GM19239 (cell line): ENCODE data around the gene INSC.

Experiments used
- DNase-seq: peaks from one replicate; pipeline ENCODE4 v3.0.0; 2011; ENCODE audit warnings: low spot score; ENCODE audit not compliant: insufficient read length
- FAIRE-seq: peaks from 2 replicates; lab custom pipeline; 2011; peaks lifted over from hg19 to GRCh38; lab: Jason Lieb, UNC

Gene INSC

DNA sequence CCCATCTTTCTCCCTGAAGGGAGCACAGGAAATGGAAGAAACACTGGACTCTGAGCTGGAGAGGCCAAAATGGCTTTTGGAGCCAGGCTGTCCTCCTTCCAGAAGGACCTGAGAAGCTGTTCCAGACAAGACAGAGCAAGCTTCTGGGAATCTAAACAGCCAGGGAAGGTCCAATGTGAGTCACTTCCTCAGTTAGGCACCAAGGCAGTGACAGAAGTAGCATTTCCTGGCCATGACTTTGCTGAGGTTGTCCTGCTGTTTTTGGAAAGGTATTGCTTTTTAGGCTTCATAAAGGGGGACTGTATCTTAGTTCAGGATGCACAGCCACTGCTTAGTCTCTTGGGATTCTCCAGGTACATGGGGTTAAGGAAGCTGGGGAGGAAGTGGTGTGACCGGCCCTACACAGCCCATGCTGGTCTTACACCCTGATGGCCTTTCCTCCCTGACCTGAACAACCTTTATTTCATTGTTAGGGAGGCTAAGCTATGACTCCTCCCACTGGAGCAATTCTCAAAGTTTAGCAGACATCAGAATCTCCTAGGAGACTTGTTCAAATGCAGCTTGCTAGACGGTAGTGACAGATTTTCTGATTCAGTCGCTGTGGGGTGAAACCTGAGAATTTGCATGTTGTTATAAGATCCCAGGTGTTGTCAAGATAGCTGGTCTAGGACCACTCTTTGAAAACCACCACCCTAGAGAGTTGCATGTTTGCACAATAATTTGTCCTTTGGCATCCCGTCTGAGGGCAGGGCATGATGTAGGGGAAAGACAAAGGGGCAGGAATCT is 6.8 kb upstream of the INSC start:
- FAIRE-seq: peak; percentile 80

DNA sequence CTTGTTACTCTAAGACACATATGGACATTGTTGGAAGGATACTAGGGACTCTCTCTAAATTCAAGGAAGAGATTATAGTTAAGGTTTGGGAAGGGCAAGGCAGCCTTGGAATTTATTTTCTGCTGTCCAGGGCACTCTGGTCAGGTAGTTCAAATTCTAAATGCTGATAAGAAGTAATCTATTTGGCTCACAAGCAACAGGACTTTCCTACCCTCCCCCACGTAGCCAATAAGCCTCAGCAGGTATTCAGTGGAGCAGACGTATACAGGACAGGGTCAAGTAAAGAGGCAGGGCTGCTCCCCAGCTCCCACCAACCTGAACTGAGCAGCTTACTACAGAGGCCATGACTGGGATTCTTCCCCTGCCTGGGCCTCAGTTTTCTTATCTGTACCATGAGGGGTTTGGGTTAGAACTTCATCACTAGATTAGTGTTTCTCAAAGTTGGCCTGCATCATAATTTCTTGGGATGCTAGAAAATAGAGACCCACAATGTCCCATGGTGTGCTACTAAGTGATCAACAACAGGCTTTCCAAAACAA is 6.1 kb upstream of the INSC start:
- no peak for FAIRE-seq
- DNase-seq: no peak

More for the DNA sequence above, 6.8 kb upstream of the INSC start:
- DNase-seq: peak; percentile 18

DNA sequence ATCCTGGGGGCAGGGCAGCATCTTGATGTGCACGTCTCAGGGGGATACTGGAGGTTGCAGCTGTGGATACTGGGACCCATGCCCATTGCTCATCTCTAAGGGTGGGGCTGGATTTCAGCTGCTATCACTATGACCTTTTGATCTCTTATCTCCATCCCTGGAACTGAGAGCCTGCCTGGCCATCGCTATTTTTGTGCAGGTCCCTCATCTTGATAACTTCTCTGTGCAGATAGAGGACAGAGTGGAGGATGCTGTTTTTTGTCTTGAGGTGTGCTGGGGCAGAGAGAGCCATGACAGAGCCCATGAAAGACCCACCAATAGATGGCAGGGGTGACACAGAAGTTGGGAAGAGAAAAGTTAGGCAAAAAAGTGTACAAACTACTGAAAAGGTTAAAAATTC is 5.1 kb upstream of the INSC start:
- no peak for FAIRE-seq
- DNase-seq: no peak

DNA sequence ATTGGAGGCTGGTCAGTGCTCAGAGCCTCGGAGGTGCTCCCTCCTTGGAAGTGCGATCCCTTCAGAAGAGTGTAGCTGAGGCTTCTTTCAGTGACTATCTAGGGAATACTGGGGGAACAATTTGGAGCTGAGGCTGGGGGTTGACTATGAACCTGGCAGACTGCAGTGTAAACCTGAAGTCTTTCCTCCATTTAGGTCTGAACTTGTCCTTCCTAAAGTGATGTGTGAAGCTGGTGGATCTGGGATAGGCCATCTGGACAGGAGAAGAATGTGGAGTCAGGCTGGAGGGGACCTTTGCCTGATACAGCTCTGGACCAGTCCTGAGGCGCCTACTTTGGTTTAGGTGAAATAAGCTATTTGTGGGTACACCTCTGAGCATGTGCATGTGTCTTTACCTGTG is 3.5 kb upstream of the INSC start:
- FAIRE-seq: no peak

DNA sequence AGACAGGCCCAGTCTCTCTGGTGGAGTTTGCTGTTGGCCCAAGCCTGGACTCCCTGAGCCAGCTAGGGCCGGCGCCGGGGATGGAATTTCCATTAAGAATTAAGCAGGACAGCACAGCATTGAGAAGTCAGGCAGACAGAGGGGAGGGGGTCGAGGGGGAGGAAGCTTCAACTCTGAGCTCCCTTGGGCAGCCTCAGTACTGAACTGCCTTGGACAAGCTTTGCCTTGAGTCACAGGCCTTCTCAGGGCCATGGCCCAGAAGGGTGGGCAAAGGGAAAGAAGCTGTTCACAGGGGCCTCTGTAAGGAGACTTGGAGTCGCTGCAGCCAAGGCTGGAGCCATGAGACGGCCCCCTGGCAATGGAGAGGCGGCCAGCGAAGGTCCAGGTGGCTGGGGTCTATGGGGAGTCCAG is 2.6 kb upstream of the INSC start:
- FAIRE-seq: no peak
- DNase-seq: no peak

More for the DNA sequence above, 3.5 kb upstream of the INSC start:
- no peak for DNase-seq

DNA sequence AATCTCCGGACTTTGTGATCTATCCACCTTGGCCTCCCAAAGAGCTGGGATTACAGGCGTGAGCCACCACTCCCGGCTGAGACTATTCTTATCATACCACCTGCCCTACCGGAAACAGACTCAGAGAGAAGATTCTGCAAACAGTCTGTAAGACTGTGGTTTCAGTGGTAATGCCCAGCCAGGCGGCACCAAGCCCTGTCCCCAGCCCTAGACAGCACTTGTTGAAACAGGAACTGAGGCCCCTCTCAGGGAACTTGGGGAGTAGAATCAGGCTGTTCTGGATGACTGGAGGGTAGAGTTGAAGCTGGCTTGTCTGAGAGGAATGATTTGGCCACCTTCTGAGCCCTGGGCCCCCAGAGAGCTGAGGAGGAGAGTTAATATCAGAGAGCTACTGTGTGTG is 1.3 kb upstream of the INSC start:
- peak; percentile 96 for FAIRE-seq
- peak; percentile 48 for DNase-seq

DNA sequence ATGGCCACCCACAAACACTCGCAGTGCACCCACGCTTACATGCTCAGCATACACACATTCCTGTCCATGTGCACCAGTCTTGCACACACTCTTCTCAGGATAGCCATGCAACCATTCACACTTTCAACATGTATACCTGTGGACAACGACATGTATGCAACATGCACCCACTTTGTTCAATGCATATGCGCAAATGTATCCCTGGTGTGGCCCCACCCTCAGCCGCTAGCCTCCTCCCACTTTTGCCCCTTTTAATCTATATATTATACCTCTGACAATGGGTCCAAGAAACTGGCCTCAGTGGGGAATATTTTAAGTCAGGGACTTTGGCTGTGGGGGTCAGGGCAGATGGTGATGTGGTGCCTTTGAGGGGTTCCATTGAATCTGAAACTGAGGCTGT is 963 bp downstream of the INSC start:
- no peak for DNase-seq

DNA sequence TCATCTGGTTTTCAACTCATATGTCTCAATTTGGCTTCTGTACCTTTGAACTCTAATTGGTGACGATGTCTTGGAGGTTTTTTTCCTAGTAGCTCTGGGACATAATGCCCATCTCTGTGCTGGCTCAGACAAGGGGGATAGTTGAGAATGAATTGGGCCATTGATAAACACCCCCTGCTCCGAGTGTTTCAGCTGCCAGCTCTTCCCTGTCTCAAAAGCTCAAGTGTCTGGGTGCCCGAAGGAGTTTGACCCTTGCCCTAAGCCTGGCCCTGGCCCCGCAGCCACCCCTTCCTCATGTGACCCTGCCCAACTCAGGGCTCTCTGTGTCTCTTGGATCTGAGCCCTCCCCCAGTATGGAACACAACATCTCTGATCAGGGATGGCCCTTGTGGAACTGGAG is 3.0 kb downstream of the INSC start:
- FAIRE-seq (no peak), DNase-seq (no peak)

More for the DNA sequence above, 963 bp downstream of the INSC start:
- FAIRE-seq: no peak

DNA sequence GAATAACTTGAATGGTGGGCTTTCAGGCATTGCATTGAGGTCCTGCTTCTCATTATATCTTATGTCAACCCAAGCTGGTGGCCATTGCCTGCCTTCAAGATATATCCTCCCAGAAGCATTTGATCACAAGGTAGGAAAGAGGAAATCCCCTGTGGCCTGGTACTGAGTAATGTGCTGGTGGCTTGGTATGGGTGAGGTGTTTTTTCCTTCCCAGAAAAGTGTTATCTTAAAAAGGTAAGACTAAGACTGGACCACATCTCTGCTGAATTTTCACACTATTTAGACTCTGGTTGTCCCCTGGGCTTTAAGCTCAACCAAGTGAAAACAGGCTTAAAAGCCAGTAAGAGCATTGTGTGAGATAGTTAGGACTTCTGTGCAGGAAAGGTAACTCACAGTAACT is 3.7 kb downstream of the INSC start:
- DNase-seq (no peak), FAIRE-seq (peak; percentile 55)

DNA sequence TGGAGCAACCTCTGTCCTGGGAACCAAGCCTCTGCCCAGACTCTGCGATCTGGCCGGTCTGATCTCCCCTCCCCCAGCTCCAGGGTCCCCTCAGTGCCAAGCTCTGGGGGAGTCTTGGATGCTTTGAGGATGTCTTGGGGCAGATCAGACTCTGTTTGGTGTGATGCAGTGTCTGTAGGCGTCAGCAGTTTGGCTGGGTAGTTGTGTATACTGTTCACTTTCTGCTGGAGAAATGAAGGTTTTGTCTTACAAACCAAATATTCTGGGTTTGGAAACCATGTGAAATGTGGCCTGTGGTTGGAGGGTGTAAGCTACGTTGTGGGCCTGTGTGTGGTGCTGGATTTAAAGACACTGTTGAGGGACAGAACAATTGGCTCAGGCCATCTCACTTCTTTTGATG is 4.6 kb downstream of the INSC start:
- no peak for FAIRE-seq
- no peak for DNase-seq

DNA sequence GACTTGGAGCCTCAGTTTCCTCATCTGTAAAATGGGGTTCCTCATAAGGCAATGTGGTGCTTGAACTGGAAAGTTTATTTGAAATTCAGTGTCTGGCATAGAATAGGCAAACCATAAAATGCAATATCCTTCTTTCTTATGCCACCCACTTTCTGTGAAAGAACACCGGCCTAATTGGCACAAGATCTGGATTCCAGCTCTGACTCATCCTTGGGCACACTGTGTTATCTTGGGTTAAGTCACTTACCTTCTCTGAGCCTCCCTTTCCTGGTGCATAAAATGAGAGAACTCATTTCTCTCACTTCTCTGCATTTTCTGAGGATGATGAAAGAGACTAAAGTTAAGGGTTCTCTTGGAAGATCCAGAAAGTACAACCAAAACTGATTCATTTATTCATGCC is 5.1 kb downstream of the INSC start:
- DNase-seq (no peak), FAIRE-seq (no peak)

DNA sequence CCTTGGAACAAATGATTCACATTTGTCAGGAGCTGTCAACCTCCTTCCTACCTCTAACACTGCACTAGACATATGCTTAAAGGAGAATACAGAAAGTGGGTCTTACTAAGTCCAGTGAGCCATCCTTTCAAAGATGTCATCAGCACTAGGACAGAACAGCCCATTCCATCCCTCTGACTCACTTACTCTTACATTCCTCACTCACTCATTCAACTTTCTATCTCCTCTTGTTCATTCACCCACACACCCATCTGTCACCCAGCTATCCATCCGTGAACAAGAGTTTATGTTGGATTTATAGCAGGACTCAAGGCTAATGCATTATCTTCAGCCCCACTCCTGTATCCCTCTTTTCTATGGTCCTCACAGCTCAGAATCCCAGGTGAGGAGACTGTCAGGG is 9.1 kb downstream of the INSC start:
- FAIRE-seq: no peak
- no peak for DNase-seq

DNA sequence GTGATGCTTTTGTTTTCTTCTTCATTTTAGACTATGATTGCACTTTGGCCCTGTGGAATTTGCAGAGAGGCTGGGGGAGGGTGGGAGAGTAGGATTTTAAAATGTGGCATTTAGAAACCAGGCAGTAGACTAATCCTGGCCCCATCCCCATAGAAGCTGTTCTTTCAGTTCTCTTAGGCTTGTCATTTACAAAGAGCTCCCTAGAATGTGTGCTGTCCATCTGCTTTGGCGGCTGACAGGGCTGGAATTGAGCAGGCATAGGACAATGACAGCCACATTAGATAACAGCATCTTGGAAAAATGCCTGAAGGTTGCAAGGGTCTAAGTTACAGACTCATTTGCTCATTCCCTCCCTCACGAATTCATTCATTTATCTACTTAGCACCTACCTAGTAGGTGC is 9.8 kb downstream of the INSC start:
- no peak for DNase-seq
- no peak for FAIRE-seq

DNA sequence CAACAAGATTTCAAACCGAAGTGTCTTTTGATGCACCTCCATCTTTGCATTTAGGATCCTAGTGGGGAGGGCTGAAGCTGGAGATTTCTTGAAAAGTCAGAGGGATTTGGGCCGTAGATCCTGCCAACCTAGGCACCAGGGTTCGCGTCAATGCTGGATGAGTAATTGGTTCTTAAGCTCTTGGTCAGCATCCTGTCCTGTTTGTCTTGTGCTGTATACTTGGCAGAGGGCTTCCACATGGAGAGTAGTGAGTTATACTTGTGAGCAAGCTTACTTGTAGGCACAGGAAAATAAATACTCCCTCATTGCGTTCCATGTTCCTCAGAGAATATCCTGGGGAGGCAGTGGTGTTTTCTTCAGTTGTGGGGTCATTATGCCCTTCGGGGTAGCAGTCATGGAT is 12.6 kb downstream of the INSC start:
- DNase-seq (no peak), FAIRE-seq (no peak)

DNA sequence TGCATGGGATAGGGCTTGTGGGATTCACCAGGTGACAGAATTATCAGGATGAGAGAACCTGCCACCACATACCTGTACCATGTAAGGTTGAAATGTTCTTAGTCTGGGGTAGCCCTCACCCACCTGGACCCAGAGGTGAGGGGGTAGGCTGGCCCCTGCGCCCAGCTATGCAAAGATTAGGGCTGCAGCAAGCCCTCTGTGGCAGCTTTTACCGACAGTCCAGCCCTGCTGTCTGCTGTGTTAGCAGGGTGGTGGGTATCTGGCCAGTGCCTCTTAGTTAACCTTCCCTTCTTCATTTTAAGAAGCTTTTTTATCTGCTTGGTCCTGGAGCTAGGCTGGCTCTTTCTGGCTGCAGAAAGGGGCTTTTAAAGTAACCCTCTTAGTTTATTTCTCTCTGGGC is 13.9 kb downstream of the INSC start:
- no peak for FAIRE-seq
- DNase-seq: no peak

DNA sequence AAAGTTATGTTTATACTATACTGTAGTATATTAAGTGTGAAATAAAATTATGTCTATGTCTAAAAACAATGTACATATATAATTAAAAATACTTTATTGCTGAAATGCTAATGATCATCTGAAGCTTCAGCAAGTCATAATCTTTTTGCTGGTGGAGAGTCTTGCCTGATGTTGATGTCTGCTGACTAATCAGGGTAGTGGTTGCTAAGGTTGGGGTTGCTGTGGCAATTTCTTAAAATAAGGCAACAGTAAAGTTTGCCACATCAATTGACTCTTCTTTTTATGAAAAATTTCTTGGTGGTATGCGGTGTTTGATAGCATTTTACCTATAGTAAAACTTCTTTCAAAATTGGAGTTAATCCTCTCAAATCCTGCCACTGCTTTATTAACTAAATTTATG is 21.4 kb downstream of the INSC start:
- DNase-seq (no peak), FAIRE-seq (no peak)

DNA sequence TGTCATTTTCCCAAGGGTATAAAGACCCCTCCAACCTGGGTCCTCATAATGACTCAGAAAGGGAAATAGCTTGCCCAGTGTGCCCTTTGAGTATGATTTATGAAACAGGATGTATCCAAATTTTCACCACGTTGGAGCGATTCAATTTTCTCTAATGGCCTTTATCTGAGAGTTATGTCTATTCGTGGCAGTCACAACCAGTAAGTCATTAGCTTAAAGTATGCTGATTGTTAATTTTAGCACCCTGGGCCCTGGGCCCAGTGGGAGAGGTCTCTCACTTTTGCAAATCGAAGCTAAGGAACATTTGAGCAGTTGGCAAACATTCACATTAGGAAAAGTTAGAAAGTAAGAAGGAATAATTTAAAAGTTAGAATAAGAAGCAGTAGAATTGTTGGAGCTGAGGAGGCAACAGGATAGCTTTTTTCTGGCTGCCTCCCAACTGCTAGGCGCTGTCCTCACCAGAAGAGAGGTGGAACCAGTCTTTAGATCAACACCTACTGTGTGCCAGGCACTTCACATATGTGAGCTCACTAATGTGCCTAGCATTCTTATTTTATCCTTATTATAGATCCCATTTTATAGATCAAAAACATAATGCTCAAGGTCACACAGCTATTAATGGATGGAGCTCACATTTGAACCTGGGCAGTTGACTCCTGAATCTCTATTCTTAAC is 24.5 kb downstream of the INSC start:
- no peak for DNase-seq
- no peak for FAIRE-seq

DNA sequence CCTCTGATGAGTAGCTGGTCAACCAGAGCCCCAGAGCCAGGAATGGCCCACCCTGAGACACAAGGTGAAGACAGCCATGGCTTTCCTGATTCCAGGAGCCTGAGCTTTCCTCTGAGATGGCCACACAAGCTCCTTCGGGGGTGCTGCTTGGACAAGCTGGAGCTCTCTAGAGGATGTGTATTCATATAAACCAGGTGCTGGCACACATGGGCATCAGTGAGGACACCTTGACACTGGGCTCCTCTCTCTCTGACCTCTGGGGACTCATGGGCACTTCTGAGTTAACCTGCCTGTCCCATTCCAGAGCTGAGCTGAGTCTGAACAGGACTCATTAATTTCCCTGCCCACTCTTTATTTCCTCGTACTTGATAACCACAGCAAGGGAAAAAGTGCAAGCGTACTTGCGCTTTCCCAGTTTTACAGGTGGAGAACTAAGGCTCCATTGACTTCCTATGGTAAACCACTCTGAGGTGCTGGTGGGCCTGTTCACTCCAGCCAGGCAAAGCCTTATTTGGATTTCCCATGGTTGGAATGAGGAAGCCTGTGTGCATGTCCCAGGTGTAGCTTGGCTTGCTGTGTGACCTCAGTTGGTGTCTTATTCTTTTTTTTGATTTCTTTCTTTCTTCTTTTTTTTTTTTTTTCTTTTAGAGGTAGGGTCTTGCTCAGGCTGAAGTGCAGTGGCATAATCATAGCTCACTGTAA is 25.4 kb downstream of the INSC start:
- DNase-seq (no peak), FAIRE-seq (no peak)

DNA sequence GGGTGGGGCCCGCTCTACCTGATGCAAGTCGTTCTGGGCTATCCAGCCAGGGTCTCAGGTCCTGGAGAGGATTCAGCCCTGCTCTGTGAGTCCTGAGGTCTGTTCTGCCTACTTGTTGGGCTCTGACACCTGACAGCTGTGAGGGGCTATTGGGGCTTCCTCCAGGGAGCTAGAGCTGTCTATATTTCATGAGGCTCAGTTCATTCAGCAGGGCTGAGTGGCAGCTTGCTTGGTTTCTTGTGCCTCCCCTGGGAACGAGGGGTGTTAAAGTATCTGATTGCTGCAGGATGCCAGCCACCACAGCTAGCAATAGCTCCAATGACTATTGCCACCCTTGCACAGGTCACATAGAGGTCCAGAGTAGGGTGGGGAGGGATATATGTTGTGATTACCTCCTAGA is 26.7 kb downstream of the INSC start:
- FAIRE-seq: no peak
- no peak for DNase-seq

DNA sequence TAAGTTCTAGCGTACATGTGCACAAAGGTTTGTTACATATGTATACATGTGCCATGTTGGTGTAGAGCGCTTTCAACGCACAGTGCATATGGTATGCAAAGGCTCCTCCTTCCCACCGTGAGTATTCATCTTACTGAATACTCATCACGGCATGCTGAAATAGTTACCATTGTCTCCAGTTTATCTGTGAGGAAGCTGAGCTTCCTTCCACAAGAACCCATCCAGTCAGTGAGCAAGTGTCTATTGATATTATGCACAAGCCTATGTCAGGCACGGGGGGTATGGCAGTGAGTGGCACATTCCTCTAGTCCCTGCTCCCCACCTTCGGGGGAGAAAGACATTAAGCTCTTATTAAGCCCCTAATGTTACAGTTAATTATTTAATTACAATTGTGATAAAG is 28.1 kb downstream of the INSC start:
- no peak for FAIRE-seq
- DNase-seq: no peak

DNA sequence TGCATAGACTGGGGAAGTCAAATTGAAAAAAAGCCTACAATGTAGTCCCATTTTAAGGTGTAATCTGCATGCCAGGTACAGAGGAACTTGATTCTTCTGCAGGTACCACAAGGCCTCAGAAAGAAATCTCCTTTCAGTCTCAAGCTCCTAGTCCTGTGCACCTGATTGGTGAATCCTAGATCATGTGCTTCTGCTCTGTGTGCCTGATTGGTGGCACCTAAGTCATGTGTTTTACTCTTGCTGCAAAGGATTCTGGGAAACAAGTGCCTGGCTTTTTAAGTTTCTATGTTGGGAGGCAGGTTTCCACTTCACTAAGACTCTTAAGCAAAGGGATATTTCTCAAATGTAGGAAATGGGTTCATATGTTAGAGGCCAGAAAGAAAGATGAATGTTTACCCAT is 29.1 kb downstream of the INSC start:
- FAIRE-seq (no peak), DNase-seq (no peak)
